H54 (cell line): Measurements from ENCODE around the gene RPH3AL.

ENCODE experiments used
- DNase-seq: peaks from one replicate; pipeline ENCODE4 v3.0.0; 2011; ENCODE audit warnings: low spot score, mixed read lengths; ENCODE audit not compliant: insufficient read length
- FAIRE-seq: peaks from 3 replicates; lab custom pipeline; 2011; peaks lifted over from hg19 to GRCh38; lab: Jason Lieb, UNC
- POLR2A ChIP-seq: IDR thresholded peaks from 2 replicates; pipeline ENCODE4 v1.6.1; 2011; ENCODE audit warnings: low read depth, mild to moderate bottlenecking, low read length

The RPH3AL gene

DNA sequence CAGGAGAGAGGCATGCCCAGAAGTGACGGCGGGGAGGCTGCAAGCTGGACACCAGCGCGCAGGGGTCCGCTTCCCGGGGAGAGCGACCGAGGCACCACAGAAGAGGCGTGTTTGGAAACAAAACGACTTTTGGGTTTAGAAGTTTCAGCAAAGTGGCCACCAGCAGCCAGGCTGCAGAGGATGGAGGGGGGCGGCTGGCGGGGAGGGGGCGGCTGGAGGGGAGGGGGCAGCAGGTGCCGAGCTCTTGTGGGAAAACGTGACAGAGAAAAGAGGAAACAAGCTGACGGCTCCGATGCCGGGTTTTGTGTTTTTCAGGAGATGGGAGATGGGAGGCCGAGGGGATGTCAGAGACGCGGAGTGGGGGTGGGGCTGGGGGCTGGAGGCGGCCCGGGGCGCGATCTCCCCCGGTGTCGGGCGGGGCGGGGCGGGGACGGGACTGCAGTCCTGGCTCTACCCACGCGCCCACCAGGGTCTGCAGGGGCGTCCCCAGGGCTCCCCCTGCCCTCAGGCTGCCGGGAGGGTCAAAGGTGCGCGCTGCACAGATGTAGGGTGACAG lies 32.1 kb upstream of the RPH3AL start:
- DNase-seq (no peak), FAIRE-seq (no peak)
- TF ChIP-seq POLR2A: no peak

DNA sequence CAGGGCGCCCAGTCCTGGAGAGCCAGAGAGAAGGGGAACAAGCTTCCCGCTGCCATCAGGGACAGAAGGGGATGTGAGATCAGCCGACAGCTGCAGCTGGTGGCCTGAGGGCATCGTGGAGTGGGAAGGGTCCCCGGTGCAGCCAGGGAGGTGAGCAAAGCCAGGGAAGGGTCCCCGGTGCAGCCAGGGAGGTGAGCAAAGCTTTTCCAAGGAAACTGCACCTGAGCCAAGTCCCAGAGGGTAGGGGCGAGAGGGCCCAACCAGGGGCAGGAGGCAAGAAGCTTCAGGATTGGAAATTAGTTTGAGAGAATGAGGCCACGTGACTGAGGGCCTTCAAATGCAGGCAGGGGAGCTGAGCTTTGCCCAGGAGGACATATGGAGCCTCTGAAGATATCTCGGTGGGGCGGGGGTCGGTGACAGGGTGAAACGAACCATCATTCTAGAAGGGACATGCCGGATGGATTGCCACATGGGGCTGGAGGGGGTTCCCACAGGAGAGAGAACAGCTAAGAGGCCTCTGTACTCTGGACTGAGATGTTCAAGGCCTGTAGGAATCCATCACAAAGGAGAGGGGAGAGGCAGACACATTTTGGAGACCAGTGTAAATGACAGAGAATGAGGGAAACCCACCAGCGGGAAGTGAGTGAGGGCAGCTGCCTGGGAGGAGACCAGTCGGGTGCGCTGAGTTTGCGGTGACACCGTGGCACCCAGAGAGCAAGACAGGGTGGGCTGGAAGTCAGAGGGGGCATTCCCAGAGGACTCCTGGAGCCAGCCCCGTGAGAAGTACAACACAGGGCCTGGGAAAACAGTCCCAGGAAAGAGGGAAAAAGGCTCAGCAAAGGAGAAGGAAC lies 31.4 kb upstream of the RPH3AL start:
- DNase-seq: no peak
- no peak for FAIRE-seq
- no peak for TF ChIP-seq POLR2A

DNA sequence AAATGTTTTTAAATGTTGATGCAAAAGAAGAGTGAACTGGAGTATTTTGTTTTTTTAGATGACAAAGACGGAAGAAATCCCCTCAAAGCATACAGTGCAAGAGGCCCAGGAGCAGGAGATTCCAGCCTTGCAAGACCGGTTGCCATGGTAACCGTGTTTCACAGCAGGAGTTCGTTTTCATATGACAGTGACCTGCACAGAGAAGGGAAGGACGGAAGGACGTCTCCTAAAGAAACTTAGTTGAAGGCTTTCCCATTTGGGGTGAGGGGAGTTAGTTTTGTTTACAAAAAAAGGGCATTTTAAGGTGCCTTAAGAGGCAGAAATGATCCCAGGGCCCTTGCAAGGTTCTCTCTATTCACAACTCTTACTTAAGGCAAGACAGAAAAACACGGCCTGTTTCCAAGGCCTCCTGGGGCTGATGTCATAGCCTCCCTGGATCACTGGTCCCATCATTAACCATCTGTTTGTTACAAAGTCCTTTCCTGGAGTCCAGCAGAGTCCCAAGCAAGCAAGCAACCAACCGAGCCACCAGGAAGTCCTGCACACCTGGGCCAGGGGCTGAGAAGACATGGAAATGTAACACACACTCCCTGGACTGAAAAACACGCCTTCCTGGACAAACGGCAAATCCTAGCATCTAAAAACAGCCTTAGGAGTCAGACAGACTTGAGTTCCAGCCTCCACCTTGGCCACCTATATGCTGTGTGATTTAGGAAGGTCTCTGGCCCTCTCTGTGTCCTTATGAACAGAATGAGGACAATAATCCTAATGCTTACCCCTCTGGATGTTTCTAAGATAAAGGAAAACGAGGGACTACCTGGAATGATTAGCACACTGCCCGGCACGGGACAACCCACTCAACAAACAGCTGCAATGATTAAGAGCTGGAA lies 30.3 kb upstream of the RPH3AL start:
- DNase-seq: no peak
- no peak for TF ChIP-seq POLR2A
- no peak for FAIRE-seq

DNA sequence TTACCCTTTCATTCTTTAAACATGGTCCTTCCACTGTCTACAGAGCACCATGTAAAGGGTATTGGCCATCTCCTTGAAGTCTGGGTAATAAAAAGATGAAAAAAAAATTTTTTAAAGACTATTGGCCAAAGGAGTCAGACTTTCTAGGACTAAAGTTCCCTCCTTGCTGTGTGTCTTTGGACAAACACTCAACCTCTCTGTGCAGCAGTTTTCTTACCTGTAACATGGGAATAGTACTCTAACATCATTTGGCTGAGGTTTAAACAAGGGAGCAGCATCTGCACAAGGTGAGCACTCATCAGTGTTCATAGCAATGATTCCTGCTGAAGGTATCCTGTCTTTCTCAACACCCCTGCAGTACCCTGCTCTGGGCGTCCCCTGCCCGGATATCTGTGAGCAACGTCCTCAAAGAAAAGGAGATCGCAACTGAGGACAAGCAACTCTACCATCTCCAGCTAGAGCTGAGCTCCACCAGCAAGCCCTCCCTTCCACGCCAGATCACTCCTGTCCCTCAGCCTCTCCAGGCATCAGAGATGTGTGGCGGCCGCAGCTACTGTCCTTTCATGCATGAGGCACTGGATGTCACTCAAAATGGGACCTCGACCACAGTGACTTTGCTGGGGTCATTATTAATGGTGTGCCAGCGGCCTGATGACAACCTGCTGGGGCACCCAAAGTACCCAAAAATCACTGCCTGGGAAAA lies 29.5 kb upstream of the RPH3AL start:
- FAIRE-seq (no peak), DNase-seq (no peak)
- TF ChIP-seq POLR2A: no peak

DNA sequence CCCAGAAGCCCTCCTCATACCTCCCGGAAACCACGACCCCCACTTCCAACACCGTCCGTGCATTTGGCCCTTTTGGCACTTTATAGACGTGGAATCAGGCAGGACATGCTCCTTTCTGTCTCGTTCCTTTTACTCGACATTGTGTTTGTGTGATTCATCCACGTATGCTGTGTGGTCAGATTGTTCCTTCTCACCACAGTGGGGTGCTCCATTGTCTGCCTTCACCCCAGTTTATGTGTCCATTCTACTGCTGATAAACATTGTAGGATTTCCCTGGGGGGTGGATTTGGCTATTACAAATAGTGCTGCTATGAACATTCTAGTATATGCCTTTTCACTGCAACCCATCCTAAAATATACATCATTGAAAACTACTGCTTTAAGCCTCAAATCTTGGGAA lies 28.9 kb upstream of the RPH3AL start:
- DNase-seq: peak; percentile 66
- peak; percentile 20 for FAIRE-seq
- TF ChIP-seq POLR2A: no peak

DNA sequence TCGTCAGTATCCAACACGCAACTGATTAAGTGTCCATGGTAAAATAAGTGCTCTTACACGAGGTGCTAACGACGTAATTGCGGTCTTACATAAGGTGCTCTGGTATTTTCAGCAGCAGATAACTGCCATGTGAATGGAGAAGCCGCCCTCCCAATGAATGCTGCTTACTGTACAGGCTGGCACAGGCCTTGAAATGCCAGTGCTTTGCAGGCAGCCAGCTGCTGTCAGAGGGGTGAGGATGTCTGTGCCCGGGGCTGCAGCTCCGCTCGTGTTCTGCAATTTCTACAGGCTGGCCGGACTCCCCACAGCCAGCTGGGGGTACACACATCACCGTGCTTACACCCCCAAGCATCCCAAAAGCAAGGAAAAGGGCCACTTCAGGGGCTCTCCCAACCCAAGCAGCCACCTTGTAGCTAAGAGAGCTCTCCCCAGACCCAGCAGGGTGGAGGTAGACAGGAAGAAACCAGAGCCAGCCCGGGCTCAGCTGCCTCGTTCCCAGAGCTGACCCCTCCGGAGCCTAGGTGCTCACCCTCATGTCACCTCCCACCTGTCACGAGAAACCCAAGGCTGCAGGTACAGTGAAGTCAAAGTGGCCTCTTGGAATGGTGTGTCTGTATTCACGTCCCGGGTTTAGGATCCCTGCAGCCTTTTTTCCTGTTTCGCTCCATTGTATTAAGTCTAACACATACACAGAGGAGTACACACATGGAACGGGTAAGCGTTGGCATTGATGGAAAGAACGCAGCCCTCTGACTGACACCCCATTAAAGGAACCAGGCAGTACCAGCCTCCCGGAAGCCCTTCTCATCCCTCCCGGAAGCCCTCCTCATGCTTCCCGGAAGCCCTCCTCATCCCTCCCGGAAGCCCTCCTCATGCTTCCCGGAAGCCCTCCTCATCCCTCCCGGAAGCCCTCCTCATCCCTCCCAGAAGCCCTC lies 27.2 kb upstream of the RPH3AL start:
- no peak for DNase-seq
- TF ChIP-seq POLR2A: no peak
- no peak for FAIRE-seq

DNA sequence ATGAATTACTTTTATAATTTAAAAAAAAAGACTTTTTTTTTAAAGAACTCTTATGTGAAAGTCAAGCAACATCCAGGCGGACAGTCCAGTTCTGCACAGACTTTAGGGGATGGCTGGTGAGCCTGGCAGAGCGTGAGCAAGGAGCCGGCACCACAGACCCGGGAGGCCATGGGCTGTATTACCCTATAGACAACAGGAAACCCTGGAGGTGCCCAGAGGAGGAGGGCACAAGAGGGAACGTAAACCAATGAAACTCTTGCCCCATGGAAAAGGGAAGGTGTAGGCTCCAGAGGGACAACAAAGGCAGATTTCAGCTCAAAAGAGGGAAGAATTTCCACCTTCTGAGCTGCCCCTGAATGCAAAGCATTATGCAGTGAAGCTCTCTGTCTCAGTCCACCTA lies 25.5 kb upstream of the RPH3AL start:
- TF ChIP-seq POLR2A: no peak
- DNase-seq (no peak), FAIRE-seq (no peak)

DNA sequence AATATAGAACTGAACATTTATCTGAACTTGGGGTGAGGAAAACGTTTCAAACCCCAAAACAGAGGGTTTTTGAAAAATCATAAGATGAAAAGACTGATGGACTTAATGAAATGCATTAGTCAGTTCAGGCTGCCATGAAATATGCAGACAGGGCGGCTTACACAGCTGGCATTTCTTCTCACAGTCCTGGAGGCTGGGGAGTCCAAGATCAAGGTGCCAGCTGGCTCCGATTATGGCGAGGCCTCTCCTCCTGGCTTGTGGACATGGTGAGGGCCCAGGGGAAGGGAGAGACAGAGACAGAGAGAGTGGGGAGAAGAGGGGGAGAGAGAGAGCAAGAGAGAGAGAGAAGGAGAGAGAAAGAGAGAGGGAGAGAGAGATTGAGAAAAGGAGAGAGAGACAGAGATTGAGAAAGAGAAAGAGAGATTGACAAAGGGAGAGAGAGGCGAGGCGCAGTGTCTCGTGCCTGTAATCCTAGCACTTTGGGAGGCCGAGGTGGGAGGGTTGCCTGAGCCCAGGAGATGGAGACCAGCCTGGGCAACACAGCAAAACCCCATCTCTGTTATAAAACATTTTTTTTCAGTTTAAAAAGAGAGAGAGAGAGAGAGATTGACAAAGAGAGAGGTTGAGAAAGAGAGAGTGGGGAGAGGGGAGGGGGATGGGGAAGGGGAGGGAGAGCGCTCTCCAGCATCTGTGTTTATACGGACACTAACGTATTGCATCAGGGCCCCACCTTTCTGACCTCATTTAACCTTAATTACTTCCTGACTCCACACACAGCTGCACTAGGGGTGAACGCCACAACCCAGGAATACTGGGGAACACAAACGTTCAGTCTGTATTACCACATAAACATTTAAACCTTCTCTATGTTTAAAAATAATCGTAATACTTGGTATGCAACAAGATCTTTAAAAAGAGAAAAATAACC lies 24.6 kb upstream of the RPH3AL start:
- no peak for TF ChIP-seq POLR2A
- DNase-seq (no peak), FAIRE-seq (no peak)

DNA sequence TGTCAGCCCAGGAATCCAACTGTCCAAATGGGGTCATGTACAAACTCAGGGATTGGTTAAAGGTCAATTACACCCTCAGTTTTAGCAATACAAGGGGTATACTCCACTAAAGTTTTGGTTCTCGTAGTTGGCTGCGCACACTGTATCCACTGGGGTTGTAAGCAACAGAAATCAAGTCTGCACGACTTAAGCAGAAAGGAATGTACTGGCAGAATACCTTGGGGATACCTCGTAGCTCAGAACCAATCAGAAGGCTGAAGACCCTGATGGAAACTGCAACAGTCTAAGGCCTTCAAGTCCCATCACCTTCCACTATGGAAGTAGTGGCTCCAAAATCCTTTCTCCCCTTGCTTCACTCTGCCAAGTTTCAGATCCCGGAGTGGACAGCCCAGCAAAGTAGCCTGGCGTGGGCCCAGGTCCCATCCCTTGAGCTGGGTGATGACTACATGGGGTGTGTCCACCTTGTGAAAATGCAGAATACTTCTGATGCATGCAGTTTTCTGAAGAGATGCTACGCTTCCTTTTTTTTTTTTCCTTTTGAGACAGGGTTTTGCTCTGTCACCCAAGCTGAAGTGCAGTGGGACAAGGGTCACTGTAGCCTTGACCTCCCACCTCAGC lies 21.1 kb upstream of the RPH3AL start:
- no peak for FAIRE-seq
- no peak for TF ChIP-seq POLR2A

DNA sequence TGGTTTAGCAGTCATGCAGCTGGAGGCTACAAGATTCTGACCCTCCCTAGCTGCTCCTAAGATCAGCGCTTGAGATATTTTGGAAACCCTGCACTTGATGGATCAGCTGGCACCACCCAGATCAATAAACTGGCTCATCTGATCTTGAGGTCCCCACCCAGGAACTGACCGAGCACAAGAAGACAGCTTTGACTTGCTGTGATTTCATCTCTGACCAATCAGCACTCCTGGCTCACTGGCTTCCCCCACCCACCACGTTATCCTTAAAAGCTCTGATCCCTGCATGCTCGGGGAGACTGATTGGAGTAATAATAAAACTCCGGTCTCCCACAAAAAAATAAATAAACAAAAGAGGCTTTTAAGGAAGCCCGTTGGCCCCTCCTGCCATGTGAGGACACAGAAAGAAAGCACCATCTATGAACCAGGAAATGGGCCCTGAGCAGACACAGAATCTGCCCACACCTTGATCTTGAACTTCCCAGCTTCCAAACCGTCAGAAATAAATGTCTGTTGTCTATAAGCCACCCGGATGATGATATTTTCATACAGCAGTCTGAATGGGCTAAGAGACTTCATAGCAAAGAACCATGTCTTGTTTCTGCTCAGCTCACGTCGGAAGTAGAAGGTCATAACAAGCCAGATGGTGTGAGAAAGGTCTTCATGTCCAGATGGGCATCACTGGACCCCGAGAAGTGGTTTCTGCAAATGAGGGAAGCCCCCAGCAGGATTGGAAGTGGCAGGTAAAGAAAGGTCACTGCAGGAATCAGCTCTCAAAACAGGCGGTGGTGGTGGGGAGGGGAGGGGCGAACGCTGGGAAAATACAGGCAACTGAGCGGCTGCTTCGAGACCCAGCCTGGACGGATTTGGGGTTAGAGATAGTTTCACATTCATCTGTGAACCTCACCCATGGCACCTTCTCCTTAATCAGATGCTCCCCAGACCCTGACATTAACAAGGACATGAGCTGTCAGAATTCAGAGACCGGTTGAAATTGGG lies 19.8 kb upstream of the RPH3AL start:
- no peak for TF ChIP-seq POLR2A
- no peak for FAIRE-seq

More for the DNA sequence above, 21.1 kb upstream of the RPH3AL start:
- DNase-seq: no peak

More for the DNA sequence above, 19.8 kb upstream of the RPH3AL start:
- no peak for DNase-seq
